Measurements from ENCODE around the gene PXMP2.
"Not testable (repeated sequence)": the region's sequence is repeated elsewhere in the genome, so short reads cannot be mapped to it uniquely, and the experiment has no call there.

The PXMP2 gene

GRCh38 chr12:132689227-132689626 is 1.8 kb downstream of the PXMP2 start:
- peak; percentile 6 for DNase-seq

- no peak for DNase-seq
Observed at GRCh38 chr12:132690112-132690511, 2.7 kb downstream of the PXMP2 start.

- not testable (repeated sequence) for DNase-seq
Observed at GRCh38 chr12:132692030-132692429, 4.6 kb downstream of the PXMP2 start.

GRCh38 chr12:132694888-132695287 is 7.5 kb downstream of the PXMP2 start:
- not testable (repeated sequence) for DNase-seq

- no peak for DNase-seq
Observed at GRCh38 chr12:132695431-132695830, 8.0 kb downstream of the PXMP2 start.

GRCh38 chr12:132698341-132698740 is 11.0 kb downstream of the PXMP2 start:
- no peak for DNase-seq

- no peak for DNase-seq
Observed at GRCh38 chr12:132700212-132700822, 12.9 kb downstream of the PXMP2 start.

GRCh38 chr12:132702640-132703039 is 15.3 kb downstream of the PXMP2 start:
- no peak for DNase-seq

- no peak for DNase-seq
Observed at GRCh38 chr12:132703641-132704040, 16.3 kb downstream of the PXMP2 start.

- no peak for DNase-seq
Observed at GRCh38 chr12:132707241-132707640, 19.9 kb downstream of the PXMP2 start.

- DNase-seq = no peak
Observed at GRCh38 chr12:132708150-132708549, 20.8 kb downstream of the PXMP2 start.

- DNase-seq = no peak
Observed at GRCh38 chr12:132710043-132710404, 22.6 kb downstream of the PXMP2 start.

- peak; percentile 93 for DNase-seq
Observed at GRCh38 chr12:132710405-132711079, 23.2 kb downstream of the PXMP2 start, which contains the start of gene PGAM5. Gene PGAM5 (plus strand): TSS chr12:132710842. CDS start chr12:132710877, 35 bp downstream.

- DNase-seq = peak; percentile 46
Observed at GRCh38 chr12:132711080-132711843, 23.9 kb downstream of the PXMP2 start.

- DNase-seq = no peak
Observed at GRCh38 chr12:132713123-132713522, 25.7 kb downstream of the PXMP2 start.

- no peak for DNase-seq
Observed at GRCh38 chr12:132715874-132716273, 28.5 kb downstream of the PXMP2 start.

- no peak for DNase-seq
Observed at GRCh38 chr12:132716356-132716755, 29.0 kb downstream of the PXMP2 start.

- no peak for DNase-seq
Observed at GRCh38 chr12:132717011-132717410, 29.6 kb downstream of the PXMP2 start.

- no peak for DNase-seq
Observed at GRCh38 chr12:132717531-132718387, 30.4 kb downstream of the PXMP2 start.

GRCh38 chr12:132718644-132719043 is 31.3 kb downstream of the PXMP2 start:
- DNase-seq = no peak

GRCh38 chr12:132719141-132719953 is 32.0 kb downstream of the PXMP2 start:
- DNase-seq = no peak

- DNase-seq = no peak
Observed at GRCh38 chr12:132719954-132720324, 32.6 kb downstream of the PXMP2 start.
